Measurements from ENCODE around the gene HTR7. TPM values are rescaled to one million over a fixed set of nuclear protein-coding genes. Genes with fewer than 3 reads are reported as not detected.

HTR7 gene
- total RNA-seq, 2 donors from 2014 or later: 5.4 to 9.9 TPM

DNA sequence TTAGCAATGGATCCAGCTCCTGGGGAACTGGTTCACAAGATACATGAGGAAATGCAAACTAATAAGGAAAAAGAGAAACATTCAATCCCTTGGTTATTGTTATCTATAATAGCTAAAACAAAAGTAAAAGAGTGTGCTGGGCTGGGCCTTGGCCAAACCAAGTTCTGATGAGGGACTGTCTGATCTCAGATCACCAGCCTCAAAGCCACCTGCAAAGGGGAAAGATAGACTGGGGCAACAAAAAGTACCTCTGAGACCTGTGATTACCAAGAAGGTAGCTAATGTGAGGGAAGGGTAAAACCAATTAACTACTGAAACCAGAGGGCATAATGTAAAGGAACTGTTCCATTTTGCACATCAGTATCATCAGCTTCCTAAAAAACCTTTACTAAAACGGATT is 51.2 kb downstream of the HTR7 start:
- Histone ChIP-seq H3K27me3 (replicated peaks; ENCODE audit: insufficient read depth) (no peaks in the 10 kb centered on the region), H3K9me3 (no peaks in the 10 kb centered on the region), H3K36me3 (no peaks in the 10 kb centered on the region), H3K4me3 (no peak overlapping the region), H3K27ac (no peak overlapping the region), H3K4me1 (ENCODE audit: control insufficient read depth in 1 of 2, low read depth in 2 of 2) (no peaks in the 10 kb centered on the region)
- no peak for ATAC-seq (ENCODE audit: insufficient number of reproducible peaks, low FRiP score, low read depth)
- TF ChIP-seq, protein P1, sequence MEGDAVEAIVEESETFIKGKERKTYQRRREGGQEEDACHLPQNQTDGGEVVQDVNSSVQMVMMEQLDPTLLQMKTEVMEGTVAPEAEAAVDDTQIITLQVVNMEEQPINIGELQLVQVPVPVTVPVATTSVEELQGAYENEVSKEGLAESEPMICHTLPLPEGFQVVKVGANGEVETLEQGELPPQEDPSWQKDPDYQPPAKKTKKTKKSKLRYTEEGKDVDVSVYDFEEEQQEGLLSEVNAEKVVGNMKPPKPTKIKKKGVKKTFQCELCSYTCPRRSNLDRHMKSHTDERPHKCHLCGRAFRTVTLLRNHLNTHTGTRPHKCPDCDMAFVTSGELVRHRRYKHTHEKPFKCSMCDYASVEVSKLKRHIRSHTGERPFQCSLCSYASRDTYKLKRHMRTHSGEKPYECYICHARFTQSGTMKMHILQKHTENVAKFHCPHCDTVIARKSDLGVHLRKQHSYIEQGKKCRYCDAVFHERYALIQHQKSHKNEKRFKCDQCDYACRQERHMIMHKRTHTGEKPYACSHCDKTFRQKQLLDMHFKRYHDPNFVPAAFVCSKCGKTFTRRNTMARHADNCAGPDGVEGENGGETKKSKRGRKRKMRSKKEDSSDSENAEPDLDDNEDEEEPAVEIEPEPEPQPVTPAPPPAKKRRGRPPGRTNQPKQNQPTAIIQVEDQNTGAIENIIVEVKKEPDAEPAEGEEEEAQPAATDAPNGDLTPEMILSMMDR (IDR thresholded peaks at IDR 0.05): no peak
- no peak for DNase-seq (ENCODE audit: low spot score)

- H3K27me3 ChIP-seq (replicated peaks; ENCODE audit: insufficient read depth): no peaks in the 10 kb centered on the region
- no peaks in the 10 kb centered on the region for H3K4me1 ChIP-seq (ENCODE audit: control insufficient read depth in 1 of 2, low read depth in 2 of 2)
- no peak overlapping the region for H3K27ac ChIP-seq
- TF ChIP-seq, protein P1 (IDR thresholded peaks at IDR 0.05): no peak
- DNase-seq (ENCODE audit: low spot score) (no peak), ATAC-seq (ENCODE audit: insufficient number of reproducible peaks, low FRiP score, low read depth) (no peak)
- H3K9me3 ChIP-seq: no peaks in the 10 kb centered on the region
- no peak overlapping the region for H3K4me3 ChIP-seq
- H3K36me3 ChIP-seq: no peaks in the 10 kb centered on the region
Observed at GRCh38 chr10:90805206-90805605, 52.6 kb downstream of the HTR7 start.

DNA sequence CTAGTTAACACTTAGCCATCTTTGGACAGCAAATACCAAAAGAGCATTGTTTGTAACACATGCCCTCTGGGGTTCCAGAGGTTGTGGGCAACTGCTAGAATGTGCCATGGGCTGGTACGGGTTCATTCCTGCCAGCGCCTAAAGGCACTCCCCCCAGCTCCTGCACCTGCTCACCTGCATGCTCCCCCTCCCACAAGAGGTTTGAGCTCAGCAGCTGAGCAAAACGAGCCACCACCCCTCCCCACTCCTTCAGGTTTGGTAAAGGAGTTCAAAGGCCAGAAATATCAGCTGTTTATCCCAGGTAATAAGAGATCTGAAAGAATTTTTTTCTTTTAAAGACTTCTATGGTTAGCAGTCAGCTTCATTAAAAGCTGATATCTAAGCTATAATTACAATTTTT is 53.5 kb downstream of the HTR7 start:
- Histone ChIP-seq H3K36me3 (no peaks in the 10 kb centered on the region), H3K27me3 (replicated peaks; ENCODE audit: insufficient read depth) (no peaks in the 10 kb centered on the region), H3K27ac (no peak overlapping the region), H3K4me1 (ENCODE audit: control insufficient read depth in 1 of 2, low read depth in 2 of 2) (no peaks in the 10 kb centered on the region), H3K4me3 (no peak overlapping the region), H3K9me3 (no peaks in the 10 kb centered on the region)
- ATAC-seq (ENCODE audit: insufficient number of reproducible peaks, low FRiP score, low read depth) (no peak), DNase-seq (ENCODE audit: low spot score) (no peak)
- TF ChIP-seq, protein P1 (IDR thresholded peaks at IDR 0.05): no peak

- Histone ChIP-seq H3K36me3 (no peaks in the 10 kb centered on the region), H3K27ac (no peak overlapping the region), H3K27me3 (replicated peaks; ENCODE audit: insufficient read depth) (no peaks in the 10 kb centered on the region), H3K4me1 (ENCODE audit: control insufficient read depth in 1 of 2, low read depth in 2 of 2) (no peaks in the 10 kb centered on the region), H3K4me3 (no peak overlapping the region), H3K9me3 (no peaks in the 10 kb centered on the region)
- DNase-seq (ENCODE audit: low spot score) (no peak), ATAC-seq (ENCODE audit: insufficient number of reproducible peaks, low FRiP score, low read depth) (no peak)
- TF ChIP-seq, protein P1 (IDR thresholded peaks at IDR 0.05): no peak
Observed at GRCh38 chr10:90801608-90802007, 56.2 kb downstream of the HTR7 start.

GRCh38 chr10:90800232-90800796 is 57.5 kb downstream of the HTR7 start:
- Histone ChIP-seq H3K36me3 (no peaks in the 10 kb centered on the region), H3K4me1 (ENCODE audit: control insufficient read depth in 1 of 2, low read depth in 2 of 2) (no peaks in the 10 kb centered on the region), H3K27ac (no peak overlapping the region), H3K27me3 (replicated peaks; ENCODE audit: insufficient read depth) (no peaks in the 10 kb centered on the region), H3K9me3 (no peaks in the 10 kb centered on the region), H3K4me3 (no peak overlapping the region)
- DNase-seq (ENCODE audit: low spot score): no peak
- TF ChIP-seq, protein P1 (IDR thresholded peaks at IDR 0.05): no peak
- ATAC-seq (ENCODE audit: insufficient number of reproducible peaks, low FRiP score, low read depth): no peak
